H9 (cell line): ENCODE results near the gene CDCA3. TPM values are rescaled to one million over a fixed set of nuclear protein-coding genes. Genes with fewer than 3 reads are reported as not detected.

Source experiments
- DNase-seq: peaks from one replicate; pipeline ENCODE4 v3.0.0-alpha.2; 2017
- H2AFZ ChIP-seq: one replicate; pipeline ENCODE4 v1.6.1; 2013; ENCODE audit warnings: mild to moderate bottlenecking, low read length, control low read depth, moderate library complexity
- H2AK5ac ChIP-seq: 2 replicates; pipeline ENCODE4 v1.6.1; 2013; ENCODE audit warnings: low read length, control low read depth, mixed read lengths; ENCODE audit not compliant: insufficient read length
- H2BK120ac ChIP-seq: one replicate; pipeline ENCODE4 v1.6.1; 2013; ENCODE audit warnings: low read depth, mild to moderate bottlenecking, low read length, control low read depth, inconsistent platforms; ENCODE audit not compliant: poor library complexity, severe bottlenecking
- H2BK12ac ChIP-seq: 2 replicates; pipeline ENCODE4 v1.6.1; 2013; ENCODE audit warnings: low read length, control low read depth, mixed read lengths, low read depth; ENCODE audit not compliant: insufficient read length
- H2BK15ac ChIP-seq: 2 replicates; pipeline ENCODE4 v1.6.1; 2013; ENCODE audit warnings: low read depth, low read length, control low read depth
- H2BK20ac ChIP-seq: one replicate; pipeline ENCODE4 v1.6.1; 2013; ENCODE audit warnings: low read depth, mild to moderate bottlenecking, low read length, control low read depth, inconsistent platforms; ENCODE audit not compliant: poor library complexity, severe bottlenecking
- H2BK5ac ChIP-seq: 2 replicates; pipeline ENCODE4 v1.6.1; 2013; ENCODE audit warnings: low read length, control low read depth, mixed read lengths; ENCODE audit not compliant: insufficient read length
- H3K14ac ChIP-seq: 2 replicates; pipeline ENCODE4 v1.6.1; 2013; ENCODE audit warnings: low read length, control low read depth; ENCODE audit not compliant: insufficient read depth
- H3K18ac ChIP-seq: 2 replicates; pipeline ENCODE4 v1.6.1; 2013; ENCODE audit warnings: low read depth, mild to moderate bottlenecking, mixed read lengths, low read length, control low read depth; ENCODE audit not compliant: insufficient read length
- H3K23ac ChIP-seq: 2 replicates; pipeline ENCODE4 v1.6.1; 2013; ENCODE audit warnings: low read length, control low read depth, mixed read lengths, low read depth; ENCODE audit not compliant: insufficient read length
- H3K23me2 ChIP-seq: 2 replicates; pipeline ENCODE4 v1.6.1; 2013; ENCODE audit warnings: low read depth, mild to moderate bottlenecking, mixed read lengths, low read length, control low read depth; ENCODE audit not compliant: insufficient read length, poor library complexity, severe bottlenecking
- H3K27ac ChIP-seq: 2 replicates; pipeline ENCODE4 v1.5.1; 2013; ENCODE audit warnings: low read length, control low read depth, mixed read lengths, low read depth; ENCODE audit not compliant: insufficient read length
- H3K27me3 ChIP-seq: 2 replicates; pipeline ENCODE4 v1.6.1; 2013; ENCODE audit warnings: low read length, control low read depth, inconsistent platforms; ENCODE audit not compliant: insufficient read depth
- H3K4ac ChIP-seq: 2 replicates; pipeline ENCODE4 v1.6.1; 2013; ENCODE audit warnings: low read depth, mild to moderate bottlenecking, control low read depth, inconsistent platforms, low read length, moderate library complexity
- H3K4me1 ChIP-seq: 2 replicates; pipeline ENCODE4 v1.6.1; 2013; ENCODE audit warnings: low read length, control low read depth, inconsistent platforms; ENCODE audit not compliant: insufficient read depth
- H3K4me2 ChIP-seq: 2 replicates; pipeline ENCODE4 v1.6.1; 2013; ENCODE audit warnings: low read length, control low read depth, mixed read lengths; ENCODE audit not compliant: insufficient read length, insufficient read depth
- H3K56ac ChIP-seq: 2 replicates; pipeline ENCODE4 v1.6.1; 2013; ENCODE audit warnings: low read depth, mild to moderate bottlenecking, mixed read lengths, low read length, control low read depth; ENCODE audit not compliant: insufficient read length
- H3K79me1 ChIP-seq: 2 replicates; pipeline ENCODE4 v1.6.1; 2013; ENCODE audit warnings: low read depth, mild to moderate bottlenecking, moderate library complexity, low read length, control low read depth, inconsistent platforms; ENCODE audit not compliant: insufficient read depth, poor library complexity, severe bottlenecking
- H3K79me2 ChIP-seq: 2 replicates; pipeline ENCODE4 v1.6.1; 2013; ENCODE audit warnings: low read length, control low read depth, inconsistent platforms; ENCODE audit not compliant: insufficient read depth
- H3K9ac ChIP-seq: 2 replicates; pipeline ENCODE4 v1.6.1; 2013; ENCODE audit warnings: low read length, control low read depth, mixed read lengths; ENCODE audit not compliant: insufficient read length; ENCODE audit errors: extremely low read depth
- H3K9me3 ChIP-seq: one replicate; pipeline ENCODE4 v1.6.1; 2013; ENCODE audit warnings: low read depth, low read length, inconsistent platforms; ENCODE audit not compliant: control insufficient read depth
- H3T11ph ChIP-seq: one replicate; pipeline ENCODE4 v1.6.1; 2013; ENCODE audit warnings: mild to moderate bottlenecking, low read length, control low read depth, inconsistent platforms
- H4K20me1 ChIP-seq: one replicate; pipeline ENCODE4 v1.6.1; 2013; ENCODE audit not compliant: control insufficient read depth, insufficient read length, insufficient read depth
- H4K5ac ChIP-seq: 2 replicates; pipeline ENCODE4 v1.6.1; 2013; ENCODE audit warnings: low read depth, mild to moderate bottlenecking, mixed read lengths, low read length, control low read depth; ENCODE audit not compliant: insufficient read length
- H4K8ac ChIP-seq: replicated peaks from 2 replicates; pipeline ENCODE4 v1.6.1; 2013; ENCODE audit warnings: low read length, control low read depth, mixed read lengths, low read depth; ENCODE audit not compliant: insufficient read length
- H4K91ac ChIP-seq: 2 replicates; pipeline ENCODE4 v1.6.1; 2013; ENCODE audit warnings: low read depth, mild to moderate bottlenecking, moderate library complexity, mixed read lengths, low read length, control low read depth; ENCODE audit not compliant: insufficient read length
- H3K27ac Mint-ChIP-seq, 3 experiments: 2 replicates in 2 of 3; 3 replicates in 1 of 3; pipeline ENCODE4 v1.8.0; 2020 to 2021; ENCODE audit warnings: mixed read lengths in 3 of 3, mild to moderate bottlenecking in 1 of 3, moderate library complexity in 1 of 3
- H3K27me3 Mint-ChIP-seq: 2 replicates; pipeline ENCODE4 v1.8.0; 2021; ENCODE audit warnings: low read depth, mild to moderate bottlenecking, moderate library complexity, mixed read lengths
- H3K36me3 Mint-ChIP-seq, 3 experiments: 2 replicates in 2 of 3; 3 replicates in 1 of 3; pipeline ENCODE4 v1.8.0; 2020 to 2021; ENCODE audit warnings: low read depth in 3 of 3, mixed read lengths in 3 of 3; ENCODE audit not compliant: insufficient read depth in 1 of 3
- H3K4me1 Mint-ChIP-seq, 2 experiments: 2 replicates each; pipeline ENCODE4 v1.8.0; 2020; ENCODE audit warnings: mixed read lengths in 2 of 2
- H3K4me3 Mint-ChIP-seq, 2 experiments: 2 replicates in 1 of 2; 3 replicates in 1 of 2; pipeline ENCODE4 v1.8.0; 2020 to 2021; ENCODE audit warnings: mild to moderate bottlenecking in 2 of 2, mixed read lengths in 2 of 2, moderate library complexity in 1 of 2
- H3K9me3 Mint-ChIP-seq, 2 experiments: 2 replicates in 1 of 2; 3 replicates in 1 of 2; pipeline ENCODE4 v1.8.0; 2020; ENCODE audit warnings: mild to moderate bottlenecking in 2 of 2, mixed read lengths in 2 of 2, moderate library complexity in 1 of 2
- CTCF ChIP-seq: fragments of 200-600 bp; sonication (generic); conservative IDR thresholded peaks from 3 replicates; pipeline ENCODE4 v1.8.0; 2021; ENCODE audit warnings: antibody characterized with exemption, mild to moderate bottlenecking
- WGBS: extraction: QIAGEN DNeasy Blood & Tissue Kit; methylation state at CpG from one replicate; pipeline ENCODE4 v1.1.7; 2013; ENCODE audit warnings: missing lambda C conversion rate, low lambda C conversion rate, mixed read lengths; ENCODE audit not compliant: insufficient read length; ENCODE audit errors: extremely low coverage; 5-methylcytosine and 5-hydroxymethylcytosine counted together
- total RNA-seq: library from RNA; stranded (reverse); gene quantifications from 2 replicates; pipeline ENCODE4 v1.2.1, GENCODE V29; 2021

The CDCA3 gene
- total RNA-seq, 1 experiment from 2014 or later, result 45.1 TPM

GRCh38 chr12:6883683-6884082 lies 32.6 kb upstream of the CDCA3 start:
- no peak overlapping the region for H2AFZ ChIP-seq
- H3K23ac ChIP-seq, result no peak overlapping the region
- H3K18ac ChIP-seq, result no peak overlapping the region
- H2BK120ac ChIP-seq, result no peak overlapping the region
- no peaks in the 10 kb centered on the region for H3K79me1 ChIP-seq
- no CpG with 5 or more reads among the region's 11 CpGs for WGBS
- H3K4me1 Mint-ChIP-seq, result peaks cover 26 to 36% of the 10 kb centered on the region in 2 experiments
- H3K9me3 Mint-ChIP-seq, result no peaks in the 10 kb centered on the region; a peak in 1 of 5 replicates
- no peak for TF ChIP-seq CTCF
- H2BK15ac ChIP-seq, result no peak overlapping the region
- no peak overlapping the region for H3K56ac ChIP-seq
- no peaks in the 10 kb centered on the region for H3K23me2 ChIP-seq
- H2BK12ac ChIP-seq, result no peak overlapping the region
- no peak overlapping the region for H3K4ac ChIP-seq
- no peaks in the 10 kb centered on the region for H3K9me3 ChIP-seq
- no peak overlapping the region for H3K9ac ChIP-seq
- no peak overlapping the region for H3K14ac ChIP-seq
- no peaks in the 10 kb centered on the region for H3K27me3 Mint-ChIP-seq
- peak overlapping the region in 2 of 3 experiments; percentile 70 to 81; a peak in 3 of 7 replicates for H3K27ac Mint-ChIP-seq
- H2BK5ac ChIP-seq, result no peak overlapping the region
- H3K27me3 ChIP-seq, result no peaks in the 10 kb centered on the region
- no peak overlapping the region for H3K27ac ChIP-seq
- no peak overlapping the region for H2BK20ac ChIP-seq
- H3K36me3 Mint-ChIP-seq, result peaks cover 0 to 35% (median 27%) of the 10 kb centered on the region in 3 experiments; a peak in 4 of 7 replicates
- peaks cover 2% of the 10 kb centered on the region; the same call in 1 of the 2 replicates for H3K4me1 ChIP-seq
- H3K4me2 ChIP-seq, result no peak overlapping the region
- H4K91ac ChIP-seq, result no peak overlapping the region
- H3K4me3 Mint-ChIP-seq, result no peak overlapping the region
- no peak overlapping the region for H4K5ac ChIP-seq
- no peaks in the 10 kb centered on the region for H3K79me2 ChIP-seq
- H2AK5ac ChIP-seq, result no peak overlapping the region
- DNase-seq, result no peak
- no peak overlapping the region for H3T11ph ChIP-seq
- H4K20me1 ChIP-seq, result no peaks in the 10 kb centered on the region
- no peak overlapping the region for H4K8ac ChIP-seq
